Calu3 (cell line): Measurements from ENCODE around the gene SCN5A. TPM values are rescaled to one million over a fixed set of nuclear protein-coding genes. Genes with fewer than 3 reads are reported as not detected.

ENCODE experiments used
- BruUV-seq: library from RNA; stranded (reverse); fragments of 400-500 nt; replicated peaks from 2 replicates; lab custom pipeline; 2021; lab: Mats Ljungman, UMichigan
- CTCF ChIA-PET: fragments of 300-600 bp; sonication (Branson Sonifier 250); formaldehyde crosslinking; loops from one replicate; lab custom pipeline; 2022; ENCODE audit warnings: antibody characterized with exemption; lab: Charles Lee
- DNase-seq: peaks from one replicate; pipeline ENCODE4 v3.0.0; 2022
- H3K27ac Mint-ChIP-seq: one replicate; pipeline ENCODE4 v1.8.0; 2022; ENCODE audit warnings: mixed read lengths; ENCODE audit not compliant: unreplicated experiment
- H3K27me3 Mint-ChIP-seq: one replicate; pipeline ENCODE4 v1.8.0; 2022; ENCODE audit warnings: mixed read lengths; ENCODE audit not compliant: unreplicated experiment
- H3K36me3 Mint-ChIP-seq: one replicate; pipeline ENCODE4 v1.8.0; 2022; ENCODE audit warnings: mild to moderate bottlenecking, moderate library complexity, mixed read lengths; ENCODE audit not compliant: insufficient read depth, unreplicated experiment
- H3K4me1 Mint-ChIP-seq: one replicate; pipeline ENCODE4 v1.8.0; 2022; ENCODE audit warnings: mild to moderate bottlenecking, low read depth, mixed read lengths; ENCODE audit not compliant: unreplicated experiment
- H3K4me3 Mint-ChIP-seq: one replicate; pipeline ENCODE4 v1.8.0; 2022; ENCODE audit warnings: mild to moderate bottlenecking, low read depth, moderate library complexity, mixed read lengths; ENCODE audit not compliant: unreplicated experiment
- H3K9me3 Mint-ChIP-seq: one replicate; pipeline ENCODE4 v1.8.0; 2022; ENCODE audit warnings: low read depth, mixed read lengths; ENCODE audit not compliant: unreplicated experiment
- intact Hi-C: fragments of 100-400 bp; cut with micrococcal nuclease; formaldehyde crosslinking; loops from one replicate; pipeline ENCODE4 v1.10.0; 2022; ENCODE audit not compliant: unreplicated experiment
- total RNA-seq: library from RNA; stranded (reverse); gene quantifications from 2 replicates; pipeline ENCODE4 v1.2.3, GENCODE V29; 2022
- TF ChIP-seq, protein P1 (sequence below): fragments of 200-600 bp; IDR thresholded peaks from one replicate; pipeline ENCODE4 v1.8.0; 2022; ENCODE audit warnings: antibody characterized with exemption; ENCODE audit not compliant: unreplicated experiment

The SCN5A gene
- total RNA-seq, 1 experiment from 2014 or later = 0.61 TPM

DNA sequence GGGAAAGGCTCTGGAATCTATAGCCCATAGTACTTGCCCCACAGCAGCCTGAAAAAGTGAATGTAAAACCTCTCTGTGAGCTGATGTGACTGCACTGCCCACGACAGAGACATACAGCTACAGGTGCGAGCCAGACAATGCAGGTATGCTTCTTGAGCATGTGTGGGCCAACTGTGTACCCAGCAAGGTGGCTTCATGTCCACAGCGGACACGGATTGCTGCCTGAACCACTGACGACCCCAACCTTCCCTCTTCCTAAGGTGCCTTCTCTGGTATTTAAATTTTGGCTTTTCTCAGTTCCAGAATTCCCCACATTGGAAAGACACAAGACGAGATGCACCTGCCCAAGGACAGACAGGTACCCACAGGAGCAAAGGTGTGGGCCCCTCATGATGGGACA, 65.8 kb downstream of the SCN5A start:
- Mint-ChIP-seq H3K9me3 (no peaks in the 10 kb centered on the region), H3K4me3 (no peak overlapping the region), H3K27ac (no peak overlapping the region), H3K36me3 (no peaks in the 10 kb centered on the region), H3K27me3 (peaks cover 19% of the 10 kb centered on the region), H3K4me1 (no peaks in the 10 kb centered on the region)
- intact Hi-C loops = no loop called here
- TF ChIP-seq, protein P1, sequence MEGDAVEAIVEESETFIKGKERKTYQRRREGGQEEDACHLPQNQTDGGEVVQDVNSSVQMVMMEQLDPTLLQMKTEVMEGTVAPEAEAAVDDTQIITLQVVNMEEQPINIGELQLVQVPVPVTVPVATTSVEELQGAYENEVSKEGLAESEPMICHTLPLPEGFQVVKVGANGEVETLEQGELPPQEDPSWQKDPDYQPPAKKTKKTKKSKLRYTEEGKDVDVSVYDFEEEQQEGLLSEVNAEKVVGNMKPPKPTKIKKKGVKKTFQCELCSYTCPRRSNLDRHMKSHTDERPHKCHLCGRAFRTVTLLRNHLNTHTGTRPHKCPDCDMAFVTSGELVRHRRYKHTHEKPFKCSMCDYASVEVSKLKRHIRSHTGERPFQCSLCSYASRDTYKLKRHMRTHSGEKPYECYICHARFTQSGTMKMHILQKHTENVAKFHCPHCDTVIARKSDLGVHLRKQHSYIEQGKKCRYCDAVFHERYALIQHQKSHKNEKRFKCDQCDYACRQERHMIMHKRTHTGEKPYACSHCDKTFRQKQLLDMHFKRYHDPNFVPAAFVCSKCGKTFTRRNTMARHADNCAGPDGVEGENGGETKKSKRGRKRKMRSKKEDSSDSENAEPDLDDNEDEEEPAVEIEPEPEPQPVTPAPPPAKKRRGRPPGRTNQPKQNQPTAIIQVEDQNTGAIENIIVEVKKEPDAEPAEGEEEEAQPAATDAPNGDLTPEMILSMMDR = no peak
- no peak for DNase-seq
- CTCF ChIA-PET = no interaction called here
- no TSS peak for BruUV-seq

DNA sequence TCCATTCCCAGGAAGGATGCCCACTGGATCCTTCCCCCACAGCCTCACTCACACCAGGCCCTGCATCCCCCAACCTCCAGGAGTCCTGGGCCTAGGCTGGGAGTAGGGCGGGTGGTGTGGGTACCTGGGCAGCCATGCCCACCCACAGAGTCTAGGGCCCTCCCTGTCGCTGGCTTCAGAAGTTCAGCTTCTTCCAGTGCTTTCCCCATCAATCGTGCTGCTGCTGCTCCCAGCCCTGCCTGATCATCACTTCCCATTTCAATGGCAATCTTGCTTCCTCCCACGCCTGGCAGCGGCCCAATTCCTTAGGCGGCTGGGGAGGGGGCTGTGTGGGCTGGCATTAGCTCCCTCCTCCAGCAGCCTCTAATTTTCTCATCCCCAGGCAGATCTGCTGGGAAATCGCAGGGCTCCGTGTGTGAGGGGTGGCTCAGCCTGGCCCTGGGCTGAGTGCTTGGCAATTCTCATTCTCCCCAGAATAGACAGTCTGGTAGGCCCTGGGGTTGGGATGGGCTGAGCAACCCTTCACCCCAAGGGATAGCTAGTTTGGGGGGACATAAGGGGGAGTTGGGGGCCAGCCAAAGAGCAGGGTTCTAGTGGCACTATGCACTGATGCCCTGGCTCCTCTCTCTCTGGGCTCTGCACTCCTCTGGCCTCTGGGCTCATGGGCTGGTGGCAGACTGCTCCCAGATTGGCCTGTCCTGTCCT, 66.4 kb downstream of the SCN5A start:
- Mint-ChIP-seq H3K4me1 (no peaks in the 10 kb centered on the region), H3K36me3 (no peaks in the 10 kb centered on the region), H3K4me3 (no peak overlapping the region), H3K9me3 (no peaks in the 10 kb centered on the region), H3K27me3 (peaks cover 19% of the 10 kb centered on the region), H3K27ac (no peak overlapping the region)
- TF ChIP-seq, protein P1 = no peak
- no peak for DNase-seq
- intact Hi-C loops = no loop called here
- CTCF ChIA-PET = no interaction called here
- BruUV-seq = no TSS peak

DNA sequence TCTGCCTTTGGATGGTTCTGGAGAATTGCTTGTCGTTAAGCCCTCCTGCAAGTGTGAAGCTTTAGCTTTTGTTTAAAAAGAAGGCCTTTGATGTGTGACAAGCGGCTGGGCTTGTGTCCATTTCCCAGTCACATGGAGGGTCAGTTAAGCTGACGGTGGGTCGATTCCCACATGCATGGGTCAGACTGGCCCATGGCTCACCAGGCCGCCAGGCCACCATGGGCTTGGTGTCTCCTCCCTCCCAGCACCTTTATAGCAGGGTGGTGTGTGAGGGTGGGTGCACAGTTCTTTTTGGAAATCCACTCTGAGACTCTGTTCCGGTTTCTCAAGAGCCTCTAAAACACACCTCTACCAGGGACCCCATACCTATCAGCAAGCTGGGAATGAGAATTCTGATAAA, 67.2 kb downstream of the SCN5A start:
- H3K27ac Mint-ChIP-seq = no peak overlapping the region
- H3K4me1 Mint-ChIP-seq = no peaks in the 10 kb centered on the region
- DNase-seq = no peak
- CTCF ChIA-PET = no interaction called here
- no peaks in the 10 kb centered on the region for H3K9me3 Mint-ChIP-seq
- BruUV-seq = no TSS peak
- H3K4me3 Mint-ChIP-seq = no peak overlapping the region
- H3K36me3 Mint-ChIP-seq = no peaks in the 10 kb centered on the region
- H3K27me3 Mint-ChIP-seq = peaks cover 19% of the 10 kb centered on the region
- TF ChIP-seq, protein P1 = no peak
- intact Hi-C loops = no loop called here

DNA sequence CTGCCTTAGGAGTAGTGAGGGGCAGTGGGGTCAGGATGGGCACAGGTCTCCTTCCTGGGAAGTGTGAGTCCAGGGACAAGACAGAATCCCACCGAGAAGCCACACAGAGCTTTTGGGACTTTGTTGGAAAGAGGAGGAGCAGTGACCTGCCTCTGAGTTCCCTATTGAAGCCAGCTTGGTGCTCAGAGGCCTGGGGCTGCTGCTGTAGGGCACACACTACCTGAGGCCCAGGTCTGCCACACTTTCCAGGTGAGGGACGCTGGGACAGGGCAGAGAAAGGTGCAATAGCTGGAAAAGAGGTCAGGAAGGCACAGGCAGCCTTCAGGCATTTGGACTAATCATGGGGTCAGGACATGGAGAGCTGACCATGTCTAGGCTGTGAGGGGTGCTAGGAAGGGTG, 67.7 kb downstream of the SCN5A start:
- DNase-seq = no peak
- intact Hi-C loops = no loop called here
- CTCF ChIA-PET = no interaction called here
- Mint-ChIP-seq H3K27ac (no peak overlapping the region), H3K36me3 (no peaks in the 10 kb centered on the region), H3K27me3 (peaks cover 21% of the 10 kb centered on the region), H3K4me1 (no peaks in the 10 kb centered on the region), H3K9me3 (no peaks in the 10 kb centered on the region), H3K4me3 (no peak overlapping the region)
- TF ChIP-seq, protein P1 = no peak
- BruUV-seq = no TSS peak
